Kidney epithelial cell (primary cell): ENCODE data around the gene SHB. TPM values are rescaled to one million over a fixed set of nuclear protein-coding genes. Genes with fewer than 3 reads are reported as not detected.

ENCODE experiments used
- DNase-seq: peaks from one replicate; pipeline ENCODE4 v3.0.0-alpha.2; 2010; ENCODE audit warnings: low read depth
- H3K27me3 ChIP-seq: 2 replicates; pipeline ENCODE4 v1.6.0; 2011; ENCODE audit warnings: low read length; ENCODE audit not compliant: control insufficient read depth, insufficient read depth
- H3K36me3 ChIP-seq: 2 replicates; pipeline ENCODE4 v1.5.1; 2011; ENCODE audit warnings: low read length; ENCODE audit not compliant: control insufficient read depth, insufficient read depth
- H3K4me3 ChIP-seq: 2 replicates; pipeline ENCODE4 v1.5.1; 2011; ENCODE audit warnings: low read depth, mild to moderate bottlenecking, control low read depth, low read length
- CTCF ChIP-seq: IDR thresholded peaks from 2 replicates; pipeline ENCODE4 v1.5.1; 2011; ENCODE audit warnings: mild to moderate bottlenecking, moderate library complexity, low read length, control low read depth, inconsistent platforms; ENCODE audit not compliant: insufficient read depth, poor library complexity, severe bottlenecking
- total RNA-seq: library from RNA; depleted of rRNA; stranded (reverse); fragments of >200 nt; gene quantifications from 2 replicates; pipeline ENCODE4 v1.2.3, GENCODE V29; 2015

Gene SHB
- total RNA-seq, 1 donor from 2014 or later: 39.1 TPM

GRCh38 chr9:37970301-37971107 is 98.5 kb downstream of the SHB start:
- no peak for DNase-seq
- Histone ChIP-seq H3K27me3 (no peaks in the 10 kb centered on the region), H3K36me3 (peaks cover 2% of the 10 kb centered on the region), H3K4me3 (no peak overlapping the region)
- no peak for TF ChIP-seq CTCF

- H3K36me3 ChIP-seq: peaks cover 2% of the 10 kb centered on the region
- H3K27me3 ChIP-seq: no peaks in the 10 kb centered on the region
- no peak overlapping the region for H3K4me3 ChIP-seq
- TF ChIP-seq CTCF: no peak
- no peak for DNase-seq
These were observed 99.3 kb downstream of the SHB start for GRCh38 chr9:37969558-37970300.

DNA sequence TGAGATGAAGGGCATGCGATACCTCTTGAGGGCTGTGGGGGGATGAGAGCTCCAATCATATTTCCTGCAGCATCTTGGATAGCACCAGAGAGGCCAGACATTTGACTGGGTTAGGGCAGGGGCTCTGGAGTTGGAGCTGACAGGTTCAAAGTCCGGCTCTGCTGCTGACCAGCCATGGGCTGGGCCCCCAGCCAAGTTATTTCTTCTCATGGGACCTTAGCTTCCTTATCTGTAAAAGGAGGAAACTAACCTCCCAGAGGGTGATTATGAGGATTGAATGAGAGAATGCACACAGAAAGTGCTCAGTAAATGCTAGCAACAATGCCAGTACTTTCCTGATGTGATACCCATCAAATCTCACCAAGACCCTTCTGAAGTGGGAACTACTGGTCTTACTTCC is 99.9 kb downstream of the SHB start:
- Histone ChIP-seq H3K27me3 (no peaks in the 10 kb centered on the region), H3K36me3 (peaks cover 2% of the 10 kb centered on the region), H3K4me3 (no peak overlapping the region)
- DNase-seq: no peak
- TF ChIP-seq CTCF: no peak

- no peak for DNase-seq
- TF ChIP-seq CTCF: no peak
- no peak overlapping the region for H3K4me3 ChIP-seq
- no peaks in the 10 kb centered on the region for H3K36me3 ChIP-seq
- H3K27me3 ChIP-seq: no peaks in the 10 kb centered on the region
These were observed 100.8 kb downstream of the SHB start for GRCh38 chr9:37968228-37968701.

DNA sequence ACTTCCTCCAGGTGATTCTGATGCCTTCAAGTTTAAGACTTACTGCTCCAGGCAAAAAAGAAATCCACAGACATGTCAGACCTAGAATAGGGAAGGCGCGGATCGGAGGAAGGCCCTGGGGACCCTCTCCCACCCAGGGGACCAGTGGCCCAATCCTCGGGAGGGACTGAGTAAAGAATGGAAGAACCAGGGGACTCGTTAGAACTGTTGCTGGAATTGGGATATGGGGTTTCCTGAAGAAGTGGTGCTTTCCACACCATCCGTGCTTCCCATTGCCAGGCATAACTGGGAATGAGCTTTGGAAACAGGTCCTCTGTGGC is 101.3 kb downstream of the SHB start:
- TF ChIP-seq CTCF: no peak
- no peaks in the 10 kb centered on the region for H3K36me3 ChIP-seq
- no peak overlapping the region for H3K4me3 ChIP-seq
- DNase-seq: no peak
- no peaks in the 10 kb centered on the region for H3K27me3 ChIP-seq
